AG04449 (cell line): ENCODE data around the gene AQP5.

ENCODE experiments used
- CTCF ChIA-PET: fragments of 350-600 bp; formaldehyde crosslinking; extraction: SDS; loops from one replicate; lab custom pipeline; 2021; ENCODE audit warnings: antibody characterized with exemption; lab: Yijun Ruan, JAX
- POLR2A ChIA-PET: fragments of 400-600, 350-600 bp; formaldehyde crosslinking; extraction: SDS; loops from one replicate; lab custom pipeline; 2020; ENCODE audit warnings: antibody characterized with exemption, inconsistent platforms; lab: Yijun Ruan, JAX
- DNase-seq: peaks from one replicate; pipeline ENCODE4 v3.0.0-alpha.2; 2010; ENCODE audit warnings: low read depth, low spot score
- H3K4me3 ChIP-seq: 2 replicates; pipeline ENCODE4 v1.5.1; 2011; ENCODE audit warnings: low read depth, mild to moderate bottlenecking, control low read depth, low read length
- CTCF ChIP-seq: IDR thresholded peaks from one replicate; pipeline ENCODE4 v1.5.1; 2011; ENCODE audit warnings: mild to moderate bottlenecking, moderate library complexity, low read length, control low read depth, inconsistent platforms; ENCODE audit not compliant: insufficient read depth; ENCODE audit errors: missing control alignments

Gene AQP5

GRCh38 chr12:49950273-49951251 lies 11.1 kb upstream of the AQP5 start, which contains the start of gene AQP2:
Gene AQP2 (plus strand): TSS chr12:49950737. CDS start chr12:49950831, 94 bp downstream.
- no peak for TF ChIP-seq CTCF
- ChIA-PET CTCF (interaction anchor here (1.5 to 6.7 kb wide), 3 partner anchors 10 to 18 kb away, joined by 3 to 173 read pairs (median 95); no protein-coding TSS in a partner anchor), POLR2A (interaction anchor here (0.6 kb wide), 1 partner anchor 178 kb away, joined by 3 read pairs; no protein-coding TSS in a partner anchor)
- DNase-seq = no peak
- no peak within 1 kb of the TSS for H3K4me3 ChIP-seq

- no peak for TF ChIP-seq CTCF
- ChIA-PET CTCF (interaction anchor here (1.0 to 4.0 kb wide), 3 partner anchors 14 to 118 kb away, joined by 3 to 10 read pairs (median 4); no protein-coding TSS in a partner anchor), POLR2A (no interaction called here)
- no peak overlapping the region for H3K4me3 ChIP-seq
- no peak for DNase-seq
These were observed 10.0 kb upstream of the AQP5 start for GRCh38 chr12:49951411-49952240.

GRCh38 chr12:49952391-49953055 lies 9.1 kb upstream of the AQP5 start:
- CTCF ChIA-PET = interaction anchor here (1.1 to 11.1 kb wide), 6 partner anchors 6 to 117 kb away, joined by 3 to 122 read pairs (median 8); no protein-coding TSS in a partner anchor
- H3K4me3 ChIP-seq = no peak overlapping the region
- POLR2A ChIA-PET = no interaction called here
- TF ChIP-seq CTCF = no peak
- DNase-seq = no peak

GRCh38 chr12:49953151-49953550 lies 8.5 kb upstream of the AQP5 start:
- DNase-seq = no peak
- no peak for TF ChIP-seq CTCF
- H3K4me3 ChIP-seq = no peak overlapping the region
- POLR2A ChIA-PET = no interaction called here
- CTCF ChIA-PET = interaction anchor here (0.8 to 11.1 kb wide), 6 partner anchors 7 to 117 kb away, joined by 3 to 122 read pairs (median 8); no protein-coding TSS in a partner anchor

GRCh38 chr12:49953961-49954846 lies 7.5 kb upstream of the AQP5 start:
- no peak overlapping the region for H3K4me3 ChIP-seq
- CTCF ChIA-PET = interaction anchor here (0.6 to 11.1 kb wide), 6 partner anchors 8 to 116 kb away, joined by 3 to 122 read pairs (median 6); no protein-coding TSS in a partner anchor
- TF ChIP-seq CTCF = no peak
- DNase-seq = no peak
- POLR2A ChIA-PET = interaction anchor here (0.7 to 1.1 kb wide), 2 partner anchors 8 to 168 kb away, joined by 3 read pairs; no protein-coding TSS in a partner anchor
